A549 (cell line): ENCODE measurements around the gene HNRNPLL. TPM values are rescaled to one million over a fixed set of nuclear protein-coding genes. Genes with fewer than 3 reads are reported as not detected.

Experiments
- ATAC-seq, 2 experiments: fragments of 200-7000 bp in 1 of 2; fragments of >200 bp in 1 of 2; cut with Nextera tagmentation in 1 of 2; cut with Tn5 transposase in 1 of 2; 3 replicates each; pipeline versions ENCODE4 v1.8.0 to v1.9.1; 2018 to 2020; ENCODE audit warnings: mild to moderate bottlenecking in 1 of 2, moderate library complexity in 1 of 2
- CTCF ChIA-PET: fragments of 300-600 bp; sonication (Branson Sonifier 250); formaldehyde crosslinking; extraction: SDS; loops from one replicate; lab custom pipeline; 2021; ENCODE audit warnings: antibody characterized with exemption, inconsistent platforms; lab: Yijun Ruan, JAX
- POLR2A ChIA-PET: fragments of 350-600 bp; formaldehyde crosslinking; extraction: SDS; loops from one replicate; lab custom pipeline; 2021; ENCODE audit warnings: antibody characterized with exemption, inconsistent platforms; lab: Yijun Ruan, JAX
- DNase-seq, 2 experiments: peaks; one replicate each; pipeline versions ENCODE4 v3.0.0 to v3.0.0-alpha.2; 2011 to 2016; ENCODE audit warnings: low read depth in 1 of 2, low spot score in 1 of 2
- FAIRE-seq: peaks from 2 replicates; lab custom pipeline; 2011; peaks lifted over from hg19 to GRCh38; lab: Jason Lieb, UNC
- H3K27ac ChIP-seq, 2 experiments: fragments of >200 bp; sonication (Bioruptor Twin); formaldehyde crosslinking; 3 replicates each; pipeline ENCODE4 v1.5.1; 2016 to 2017
- H3K4me1 ChIP-seq: fragments of >200 bp; sonication (Bioruptor Twin); formaldehyde crosslinking; 3 replicates; pipeline ENCODE4 v1.6.1; 2016
- H3K4me2 ChIP-seq: fragments of >200 bp; sonication (Bioruptor Twin); formaldehyde crosslinking; 3 replicates; pipeline ENCODE4 v1.6.1; 2016
- H3K4me3 ChIP-seq: fragments of >200 bp; sonication (Bioruptor Twin); formaldehyde crosslinking; 3 replicates; pipeline ENCODE4 v1.5.1; 2016
- H3K9me3 ChIP-seq: fragments of >200 bp; sonication (Bioruptor Twin); formaldehyde crosslinking; 3 replicates; pipeline ENCODE4 v1.6.1; 2016
- BHLHE40 ChIP-seq: IDR thresholded peaks from 2 replicates; pipeline ENCODE4 v1.6.1; 2012; ENCODE audit warnings: low read depth, low read length, inconsistent platforms
- CBX2 ChIP-seq: fragments of 200-600 bp; sonication (generic); IDR thresholded peaks from 2 replicates; pipeline ENCODE4 v1.6.1; 2016; ENCODE audit warnings: low read depth, mild to moderate bottlenecking, borderline replicate concordance
- CBX8 ChIP-seq: fragments of 200-600 bp; sonication (generic); IDR thresholded peaks from 2 replicates; pipeline ENCODE4 v1.6.1; 2016
- CEBPB ChIP-seq, 2 experiments: fragments of >200 bp in 1 of 2; sonication (Bioruptor Twin) in 1 of 2; formaldehyde crosslinking in 1 of 2; IDR thresholded peaks; 2 replicates each; pipeline ENCODE4 v1.6.1; 2012 to 2016
- EP300 ChIP-seq, 2 experiments: fragments of >200 bp; sonication (Bioruptor Twin); formaldehyde crosslinking; IDR thresholded peaks; 2 replicates in 1 of 2; 3 replicates in 1 of 2; pipeline ENCODE4 v1.6.1; 2016 to 2017
- FOSB ChIP-seq: fragments of 250-450 bp; sonication (Bioruptor Pico); IDR thresholded peaks from 2 replicates; pipeline ENCODE4 v1.5.0; 2020; ENCODE audit warnings: mild to moderate bottlenecking, moderate library complexity
- GATA3 ChIP-seq: IDR thresholded peaks from 2 replicates; pipeline ENCODE4 v1.6.1; 2012; ENCODE audit warnings: borderline replicate concordance
- HDAC2 ChIP-seq: fragments of 200-600 bp; sonication (generic); IDR thresholded peaks from 2 replicates; pipeline ENCODE4 v1.6.1; 2016
- HEYL ChIP-seq: fragments of 250-450 bp; sonication (Bioruptor Pico); IDR thresholded peaks from 2 replicates; pipeline ENCODE4 v1.8.0; 2021; ENCODE audit warnings: mild to moderate bottlenecking, moderate library complexity
- JUN ChIP-seq, 2 experiments: fragments of >200 bp; sonication (Bioruptor Twin); formaldehyde crosslinking; IDR thresholded peaks; 2 replicates in 1 of 2; 3 replicates in 1 of 2; pipeline ENCODE4 v1.6.1; 2016 to 2017
- JUNB ChIP-seq: fragments of >200 bp; sonication (Bioruptor Twin); formaldehyde crosslinking; IDR thresholded peaks from 2 replicates; pipeline ENCODE4 v1.6.1; 2016
- KDM1A ChIP-seq: fragments of 200-600 bp; sonication (generic); IDR thresholded peaks from 2 replicates; pipeline ENCODE4 v1.6.1; 2016; ENCODE audit warnings: low read depth, mild to moderate bottlenecking
- MAFK ChIP-seq: fragments of 450-650 bp; IDR thresholded peaks from 2 replicates; pipeline ENCODE4 v1.6.1; 2014; ENCODE audit not compliant: partially characterized antibody
- MYC ChIP-seq: IDR thresholded peaks from 2 replicates; pipeline ENCODE4 v1.6.1; 2012; ENCODE audit warnings: mild to moderate bottlenecking, inconsistent platforms, low read length, improper control_type of control experiment, borderline replicate concordance
- POLR2A ChIP-seq: IDR thresholded peaks from 2 replicates; pipeline ENCODE4 v1.6.1; 2012; ENCODE audit warnings: mild to moderate bottlenecking, low read length
- RAD21 ChIP-seq, 2 experiments: fragments of >200 bp in 1 of 2; sonication (Bioruptor Twin) in 1 of 2; formaldehyde crosslinking in 1 of 2; IDR thresholded peaks in 1 of 2; conservative IDR thresholded peaks in 1 of 2; 2 replicates in 1 of 2; 3 replicates in 1 of 2; pipeline ENCODE4 v1.6.1; 2012 to 2018; ENCODE audit warnings: inconsistent platforms in 1 of 2
- RARB ChIP-seq: fragments of 250-450 bp; sonication (Bioruptor Pico); IDR thresholded peaks from 2 replicates; pipeline ENCODE4 v1.8.0; 2021; ENCODE audit warnings: mild to moderate bottlenecking, moderate library complexity
- RCOR1 ChIP-seq: fragments of 150-350 bp; IDR thresholded peaks from 2 replicates; pipeline ENCODE4 v1.6.1; 2014; ENCODE audit warnings: antibody characterized with exemption, low read length, low read depth
- RFX5 ChIP-seq: fragments of 450-650 bp; IDR thresholded peaks from 2 replicates; pipeline ENCODE4 v1.7.1; 2014; ENCODE audit warnings: antibody characterized with exemption, mild to moderate bottlenecking, moderate library complexity
- RNF2 ChIP-seq: fragments of 200-600 bp; sonication (generic); IDR thresholded peaks from 2 replicates; pipeline ENCODE4 v1.6.1; 2016; ENCODE audit warnings: low read depth, mild to moderate bottlenecking, antibody characterized with exemption, moderate library complexity, borderline replicate concordance
- SREBF2 ChIP-seq: fragments of 450-650 bp; IDR thresholded peaks from 2 replicates; pipeline ENCODE4 v1.6.1; 2014; ENCODE audit warnings: mild to moderate bottlenecking, moderate library complexity
- ZC3H11A ChIP-seq: fragments of 450-650 bp; IDR thresholded peaks from 2 replicates; pipeline ENCODE4 v1.6.1; 2014; ENCODE audit warnings: antibody characterized with exemption, mild to moderate bottlenecking
- ZFP36 ChIP-seq: fragments of 450-650 bp; IDR thresholded peaks from 2 replicates; pipeline ENCODE4 v1.6.1; 2014; ENCODE audit warnings: borderline replicate concordance; ENCODE audit not compliant: partially characterized antibody
- ZNF302 ChIP-seq: fragments of 250-450 bp; sonication (Bioruptor Pico); IDR thresholded peaks from 2 replicates; pipeline ENCODE4 v1.9.0; 2021; ENCODE audit warnings: inconsistent platforms, mild to moderate bottlenecking, moderate library complexity
- WGBS: methylation state at CpG from one replicate; pipeline ENCODE4 v1.1.6; 2017; ENCODE audit errors: missing lambda C conversion rate; 5-methylcytosine and 5-hydroxymethylcytosine counted together
- polyA plus RNA-seq, 4 experiments: library from polyadenylated mRNA; depleted of rRNA in 3 of 4; stranded (reverse); fragments of >200 nt; fragmentation: RNase III in 1 of 4; extraction: RNeasy Plus Mini Kit Qiagen cat#74134 plus additional on column Dnase treatment in 1 of 4; gene quantifications; 2 replicates in 3 of 4; 3 replicates in 1 of 4; pipeline ENCODE4 v1.2.3, GENCODE V29; 2011 to 2017
- TF ChIP-seq, protein P1 (sequence below): IDR thresholded peaks from 2 replicates; pipeline ENCODE4 v1.6.1; 2012
- TF ChIP-seq, protein P2 (sequence below): fragments of 250-450 bp; sonication (Bioruptor Pico); IDR thresholded peaks from 2 replicates; pipeline ENCODE4 v1.5.0; 2021; ENCODE audit warnings: mild to moderate bottlenecking, moderate library complexity, borderline replicate concordance
- TF ChIP-seq, protein P3 (sequence below): fragments of >200 bp; sonication (Bioruptor Twin); formaldehyde crosslinking; IDR thresholded peaks from 2 replicates; pipeline ENCODE4 v1.6.1; 2016
- TF ChIP-seq, protein P4 (sequence below): fragments of >200 bp; sonication (Bioruptor Twin); formaldehyde crosslinking; IDR thresholded peaks from 3 replicates; pipeline ENCODE4 v1.5.1; 2016

HNRNPLL gene
- polyA plus RNA-seq, 2 of the 4 experiments (the other 2 are of a cell fraction): 39.0 to 73.8 TPM

DNA sequence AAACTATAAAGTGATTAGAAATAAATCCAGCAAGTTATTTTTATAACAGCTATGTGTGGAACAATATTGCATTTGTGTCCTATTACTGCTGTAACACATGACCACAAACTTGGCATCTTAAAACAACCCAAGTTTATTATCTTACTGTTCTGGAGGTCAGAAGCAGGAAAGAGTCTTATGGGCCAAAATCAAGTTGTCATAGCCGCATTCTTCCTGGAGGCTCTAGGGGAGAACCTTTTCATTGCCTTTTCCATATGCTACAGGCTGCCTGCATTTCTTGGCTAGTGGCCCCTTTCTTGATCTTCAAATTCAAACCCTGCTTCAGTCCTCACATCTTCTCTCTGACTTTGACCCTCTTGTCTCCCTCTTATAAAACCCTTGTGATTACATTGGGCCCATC is 27.0 kb upstream of the HNRNPLL start:
- no peaks in the 10 kb centered on the region for H3K9me3 ChIP-seq
- no peak for TF ChIP-seq MYC
- no peak for TF ChIP-seq SREBF2
- no peak for TF ChIP-seq RCOR1
- TF ChIP-seq ZNF302: no peak
- TF ChIP-seq HDAC2: no peak
- no peak for TF ChIP-seq BHLHE40
- TF ChIP-seq CEBPB (IDR thresholded peaks at IDR 0.05): no peak
- no peak for TF ChIP-seq RARB (CRISPR knock-in tag)
- TF ChIP-seq RFX5: no peak
- POLR2A ChIA-PET: no interaction called here
- ATAC-seq (no peak), DNase-seq (no peak), FAIRE-seq (no peak)
- H3K4me1 ChIP-seq: no peaks in the 10 kb centered on the region
- no peak overlapping the region for H3K27ac ChIP-seq
- CTCF ChIA-PET: interaction anchor here (5.0 kb wide), 1 partner anchor 25 kb away, joined by 21 read pairs; no protein-coding TSS in a partner anchor
- H3K4me3 ChIP-seq: no peak overlapping the region
- H3K4me2 ChIP-seq: no peak overlapping the region
- WGBS: 97% methylated on average over 1 of the region's 1 CpG

DNA sequence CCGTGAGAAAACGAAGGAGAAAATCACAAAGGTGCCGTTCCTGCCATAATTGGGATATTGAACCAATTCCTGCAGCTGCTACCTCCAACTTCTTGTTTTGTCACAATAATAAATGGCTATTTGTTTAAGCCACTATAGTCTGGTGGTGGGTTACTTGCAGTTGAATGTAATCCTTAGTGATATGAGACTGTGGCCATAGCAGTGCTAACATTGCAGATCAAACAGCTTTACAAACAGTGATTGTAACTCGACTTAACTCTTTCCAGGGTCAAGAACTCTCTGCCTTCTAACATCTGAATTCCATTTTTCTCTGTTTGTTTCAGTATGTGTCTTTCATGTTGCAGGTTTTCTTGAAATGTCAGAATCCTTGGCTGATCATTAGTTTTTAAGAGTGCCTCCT is 24.7 kb upstream of the HNRNPLL start:
- no peak overlapping the region for H3K27ac ChIP-seq
- FAIRE-seq (no peak), ATAC-seq (no peak), DNase-seq (no peak)
- H3K9me3 ChIP-seq: no peaks in the 10 kb centered on the region
- H3K4me1 ChIP-seq: no peaks in the 10 kb centered on the region
- TF ChIP-seq HDAC2 (no peak), MAFK (no peak), ZFP36 (no peak), GATA3 (no peak), RAD21 (conservative IDR thresholded peaks at IDR 0.05 in 1 of 2, IDR thresholded peaks at IDR 0.05 in 1 of 2) (no peak), JUN (IDR thresholded peaks at IDR 0.05) (no peak), CBX2 (no peak), JUNB (no peak), FOSB (CRISPR knock-in tag) (no peak), RNF2 (no peak)
- TF ChIP-seq, protein P1, sequence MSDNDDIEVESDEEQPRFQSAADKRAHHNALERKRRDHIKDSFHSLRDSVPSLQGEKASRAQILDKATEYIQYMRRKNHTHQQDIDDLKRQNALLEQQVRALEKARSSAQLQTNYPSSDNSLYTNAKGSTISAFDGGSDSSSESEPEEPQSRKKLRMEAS: no peak
- TF ChIP-seq, protein P2, sequence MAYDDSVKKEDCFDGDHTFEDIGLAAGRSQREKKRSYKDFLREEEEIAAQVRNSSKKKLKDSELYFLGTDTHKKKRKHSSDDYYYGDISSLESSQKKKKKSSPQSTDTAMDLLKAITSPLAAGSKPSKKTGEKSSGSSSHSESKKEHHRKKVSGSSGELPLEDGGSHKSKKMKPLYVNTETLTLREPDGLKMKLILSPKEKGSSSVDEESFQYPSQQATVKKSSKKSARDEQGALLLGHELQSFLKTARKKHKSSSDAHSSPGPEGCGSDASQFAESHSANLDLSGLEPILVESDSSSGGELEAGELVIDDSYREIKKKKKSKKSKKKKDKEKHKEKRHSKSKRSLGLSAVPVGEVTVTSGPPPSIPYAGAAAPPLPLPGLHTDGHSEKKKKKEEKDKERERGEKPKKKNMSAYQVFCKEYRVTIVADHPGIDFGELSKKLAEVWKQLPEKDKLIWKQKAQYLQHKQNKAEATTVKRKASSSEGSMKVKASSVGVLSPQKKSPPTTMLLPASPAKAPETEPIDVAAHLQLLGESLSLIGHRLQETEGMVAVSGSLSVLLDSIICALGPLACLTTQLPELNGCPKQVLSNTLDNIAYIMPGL (CRISPR knock-in tag): no peak
- TF ChIP-seq, protein P3, sequence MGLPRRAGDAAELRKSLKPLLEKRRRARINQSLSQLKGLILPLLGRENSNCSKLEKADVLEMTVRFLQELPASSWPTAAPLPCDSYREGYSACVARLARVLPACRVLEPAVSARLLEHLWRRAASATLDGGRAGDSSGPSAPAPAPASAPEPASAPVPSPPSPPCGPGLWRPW: no peak
- ChIA-PET CTCF (interaction anchor here (0.8 to 5.0 kb wide), 5 partner anchors 10 to 25 kb away, joined by 3 to 21 read pairs (median 4); no protein-coding TSS in a partner anchor), POLR2A (interaction anchor here (1.4 kb wide), 1 partner anchor 124 kb away, joined by 5 read pairs; the partner anchor contains the start of gene SRSF7)
- 69% methylated on average over 4 of the region's 4 CpGs for WGBS
- no peak overlapping the region for H3K4me2 ChIP-seq
- H3K4me3 ChIP-seq: no peak overlapping the region

DNA sequence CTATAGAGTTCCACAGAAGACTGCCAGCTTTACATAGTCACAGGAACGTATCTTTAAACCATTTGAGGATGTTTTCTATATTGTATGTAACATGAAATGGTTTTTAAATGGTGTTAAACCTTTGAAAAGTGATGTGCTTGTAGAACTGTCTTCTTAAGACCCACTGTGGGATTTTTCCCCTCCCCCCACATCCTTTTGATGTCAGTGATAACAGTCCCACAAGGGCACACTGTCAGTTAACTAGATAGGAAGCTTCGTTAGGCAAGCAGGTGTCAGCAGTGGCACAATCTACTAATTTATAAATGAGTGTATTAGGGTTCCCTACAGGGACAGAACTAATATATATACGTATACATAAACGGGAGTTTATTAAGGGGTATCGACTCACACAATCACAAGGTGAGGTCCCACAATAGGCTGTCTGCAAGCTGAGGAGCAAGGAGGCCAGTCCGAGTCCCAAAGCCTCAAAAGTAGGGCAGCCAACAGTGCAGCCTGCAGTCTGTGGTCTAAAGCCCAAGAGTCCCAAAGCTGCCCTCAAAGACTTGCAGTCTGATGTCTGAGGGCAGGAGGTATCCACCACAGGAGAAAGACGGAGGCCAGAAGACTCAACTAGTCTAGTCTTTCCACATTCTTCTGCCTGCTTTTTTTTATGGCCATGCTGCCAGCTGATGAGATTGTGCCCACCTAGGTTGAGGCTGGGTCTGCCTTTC is 23.8 kb upstream of the HNRNPLL start:
- POLR2A ChIA-PET: no interaction called here
- ATAC-seq: no peak; a peak in 1 of 6 replicates
- no peak for TF ChIP-seq KDM1A
- TF ChIP-seq BHLHE40: no peak
- TF ChIP-seq RAD21 (conservative IDR thresholded peaks at IDR 0.05 in 1 of 2, IDR thresholded peaks at IDR 0.05 in 1 of 2): no peak
- no peak for TF ChIP-seq RARB (CRISPR knock-in tag)
- TF ChIP-seq POLR2A: no peak
- TF ChIP-seq, protein P2 (CRISPR knock-in tag): no peak
- no peak for TF ChIP-seq RCOR1
- TF ChIP-seq, protein P4, sequence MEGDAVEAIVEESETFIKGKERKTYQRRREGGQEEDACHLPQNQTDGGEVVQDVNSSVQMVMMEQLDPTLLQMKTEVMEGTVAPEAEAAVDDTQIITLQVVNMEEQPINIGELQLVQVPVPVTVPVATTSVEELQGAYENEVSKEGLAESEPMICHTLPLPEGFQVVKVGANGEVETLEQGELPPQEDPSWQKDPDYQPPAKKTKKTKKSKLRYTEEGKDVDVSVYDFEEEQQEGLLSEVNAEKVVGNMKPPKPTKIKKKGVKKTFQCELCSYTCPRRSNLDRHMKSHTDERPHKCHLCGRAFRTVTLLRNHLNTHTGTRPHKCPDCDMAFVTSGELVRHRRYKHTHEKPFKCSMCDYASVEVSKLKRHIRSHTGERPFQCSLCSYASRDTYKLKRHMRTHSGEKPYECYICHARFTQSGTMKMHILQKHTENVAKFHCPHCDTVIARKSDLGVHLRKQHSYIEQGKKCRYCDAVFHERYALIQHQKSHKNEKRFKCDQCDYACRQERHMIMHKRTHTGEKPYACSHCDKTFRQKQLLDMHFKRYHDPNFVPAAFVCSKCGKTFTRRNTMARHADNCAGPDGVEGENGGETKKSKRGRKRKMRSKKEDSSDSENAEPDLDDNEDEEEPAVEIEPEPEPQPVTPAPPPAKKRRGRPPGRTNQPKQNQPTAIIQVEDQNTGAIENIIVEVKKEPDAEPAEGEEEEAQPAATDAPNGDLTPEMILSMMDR: no peak
- no peak for TF ChIP-seq CBX8
- no peak for TF ChIP-seq EP300 (IDR thresholded peaks at IDR 0.05)
- TF ChIP-seq SREBF2: no peak
- TF ChIP-seq RNF2: no peak
- TF ChIP-seq ZC3H11A: no peak
- TF ChIP-seq HEYL (CRISPR knock-in tag): no peak

More for the DNA sequence above, 23.8 kb upstream of the HNRNPLL start:
- Histone ChIP-seq H3K4me2 (no peak overlapping the region), H3K4me3 (no peak overlapping the region), H3K9me3 (no peaks in the 10 kb centered on the region), H3K27ac (no peak overlapping the region), H3K4me1 (no peaks in the 10 kb centered on the region)
- 75% methylated on average over 7 of the region's 7 CpGs for WGBS
- DNase-seq (no peak), FAIRE-seq (no peak)
- CTCF ChIA-PET: interaction anchor here (0.6 to 5.0 kb wide), 4 partner anchors 14 to 209 kb away, joined by 3 to 21 read pairs (median 4); no protein-coding TSS in a partner anchor
